H54 (cell line): Measurements from ENCODE around the gene CD200R1L.
A peak's percentile ranks its signal among the peaks of the same experiment; 100 is the strongest.

ENCODE experiments used
- DNase-seq: peaks from one replicate; pipeline ENCODE4 v3.0.0; 2011; ENCODE audit warnings: low spot score, mixed read lengths; ENCODE audit not compliant: insufficient read length
- FAIRE-seq: peaks from 3 replicates; lab custom pipeline; 2011; peaks lifted over from hg19 to GRCh38; lab: Jason Lieb, UNC
- POLR2A ChIP-seq: IDR thresholded peaks from 2 replicates; pipeline ENCODE4 v1.6.1; 2011; ENCODE audit warnings: low read depth, mild to moderate bottlenecking, low read length

CD200R1L gene

DNA sequence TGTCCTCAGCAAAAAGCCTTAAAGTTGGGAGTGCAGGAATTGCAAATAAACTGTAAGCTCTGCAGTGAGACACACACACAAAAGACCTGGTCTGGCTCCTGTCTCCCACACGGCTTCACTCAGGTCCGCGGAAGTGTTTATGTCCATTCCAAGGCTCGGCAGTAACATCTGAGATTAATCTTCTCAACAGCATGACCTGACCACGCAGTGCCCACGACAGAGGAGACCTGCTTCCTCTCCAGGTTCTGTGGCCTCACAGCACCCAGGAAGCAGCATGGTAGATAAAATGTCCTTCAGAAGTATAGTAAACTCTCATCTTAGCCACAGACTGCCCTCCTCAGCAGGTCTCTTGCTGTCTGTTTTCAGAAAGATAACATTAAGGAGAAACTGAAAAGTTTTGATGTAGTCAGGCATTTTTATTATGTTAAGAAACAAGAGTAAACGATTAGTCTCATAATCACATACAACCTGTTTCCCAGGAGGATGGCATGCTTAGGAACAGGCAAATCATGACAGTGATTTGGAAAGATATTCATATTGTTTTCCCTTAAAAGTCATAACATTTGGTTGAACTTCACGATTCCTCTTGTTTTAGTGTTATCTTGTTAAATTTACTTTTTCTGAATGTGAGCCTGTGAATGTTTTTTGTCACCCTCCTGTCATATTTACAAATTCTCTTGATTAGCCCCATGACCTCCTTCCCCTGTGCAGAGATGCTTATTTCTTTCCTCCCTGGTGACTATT, 34.6 kb downstream of the CD200R1L start:
- FAIRE-seq (no peak), DNase-seq (no peak)
- TF ChIP-seq POLR2A, result no peak

DNA sequence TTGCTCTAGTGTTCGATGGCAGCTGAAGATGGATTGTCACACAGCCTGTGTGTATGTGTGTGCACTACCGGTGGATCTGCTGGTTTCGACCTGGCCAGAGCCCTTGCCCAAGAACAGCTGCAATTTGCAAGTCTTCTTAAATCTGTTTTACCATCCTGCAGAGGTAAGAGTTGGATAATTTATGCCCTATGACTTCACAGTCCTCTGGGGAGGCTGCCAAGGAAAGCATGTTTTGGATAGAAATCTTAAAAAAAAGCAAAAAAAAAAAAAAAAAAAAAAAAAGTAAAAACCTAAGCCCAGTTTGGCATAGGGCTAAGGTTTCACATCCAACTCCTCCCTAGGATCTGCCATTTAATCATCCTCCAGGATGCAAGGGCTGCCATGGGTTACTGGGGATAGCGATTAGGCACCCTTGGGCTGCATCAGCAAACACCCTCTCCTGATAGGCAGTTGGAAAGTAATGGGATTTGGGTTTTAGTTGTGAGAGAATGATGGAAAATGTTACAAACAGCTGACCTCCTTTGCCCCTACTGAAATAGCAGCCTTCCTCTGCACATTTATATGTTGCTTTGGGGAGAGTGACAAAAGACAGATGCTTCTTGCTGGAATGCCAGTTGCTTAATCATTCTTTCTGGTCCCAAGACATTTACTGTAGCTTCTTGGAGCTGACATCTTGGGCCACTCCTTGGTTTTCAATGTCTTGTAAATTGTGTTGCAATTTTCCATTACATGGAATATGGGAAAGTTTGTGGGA, 35.4 kb downstream of the CD200R1L start:
- DNase-seq (no peak), FAIRE-seq (peak; percentile 55)
- TF ChIP-seq POLR2A, result no peak

DNA sequence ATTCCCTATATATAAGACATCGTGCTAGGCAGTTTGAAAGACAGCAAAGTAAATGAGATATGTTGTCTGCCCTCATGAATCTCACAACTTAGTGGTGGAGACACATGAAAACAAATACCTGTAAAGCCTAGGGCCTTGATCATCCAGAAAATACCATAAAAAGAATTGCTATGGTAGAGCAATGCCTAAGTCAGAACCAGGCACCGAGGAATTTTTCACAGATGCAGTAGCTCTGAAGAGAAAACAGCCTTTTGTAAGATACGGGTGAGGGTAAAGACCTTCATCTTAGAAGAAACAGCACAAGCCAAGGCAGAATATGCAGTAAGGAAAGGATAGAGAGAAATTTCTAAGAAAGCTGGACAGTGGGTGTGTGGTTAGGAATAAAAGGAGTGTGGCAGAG, 36.1 kb downstream of the CD200R1L start:
- FAIRE-seq, result no peak
- DNase-seq, result no peak
- TF ChIP-seq POLR2A, result no peak

DNA sequence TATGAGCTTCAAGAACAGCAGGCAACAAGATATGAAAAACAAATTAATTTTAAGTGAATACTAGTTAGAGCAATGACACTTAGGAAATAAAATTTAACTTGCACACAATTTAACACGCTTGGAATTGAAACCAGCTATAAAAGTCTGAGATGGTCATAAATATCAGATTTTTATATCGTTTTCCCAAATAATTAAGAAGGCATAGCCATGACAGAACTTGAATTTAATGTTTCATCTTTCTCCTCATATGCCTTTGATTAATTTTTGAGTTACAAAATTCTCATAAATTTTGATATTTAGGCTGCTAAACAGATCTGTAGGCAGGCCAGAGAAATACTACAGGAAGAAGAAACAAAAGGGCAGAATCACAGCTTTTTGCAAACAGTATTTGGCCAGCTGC, 38.5 kb downstream of the CD200R1L start:
- no peak for TF ChIP-seq POLR2A
- no peak for DNase-seq
- FAIRE-seq, result no peak

DNA sequence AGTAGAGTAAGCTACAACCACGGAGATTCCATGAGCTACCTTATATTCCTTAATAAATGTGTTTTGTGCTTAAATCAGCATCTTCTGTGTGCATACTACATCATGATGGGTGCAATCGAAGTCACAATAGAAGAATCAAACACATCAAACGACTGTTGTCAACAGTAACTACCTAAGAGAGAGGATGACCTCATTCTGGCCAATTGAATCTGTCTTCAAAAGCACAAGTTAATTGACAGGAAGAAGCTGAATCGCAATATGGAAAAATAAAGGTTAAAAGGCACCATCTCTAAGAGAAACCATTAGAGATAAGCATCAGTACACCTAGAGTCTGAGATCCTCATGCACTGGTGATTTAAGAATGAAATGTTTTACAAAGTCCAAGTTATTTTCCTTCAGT, 39.0 kb downstream of the CD200R1L start:
- no peak for TF ChIP-seq POLR2A
- no peak for DNase-seq
- no peak for FAIRE-seq

DNA sequence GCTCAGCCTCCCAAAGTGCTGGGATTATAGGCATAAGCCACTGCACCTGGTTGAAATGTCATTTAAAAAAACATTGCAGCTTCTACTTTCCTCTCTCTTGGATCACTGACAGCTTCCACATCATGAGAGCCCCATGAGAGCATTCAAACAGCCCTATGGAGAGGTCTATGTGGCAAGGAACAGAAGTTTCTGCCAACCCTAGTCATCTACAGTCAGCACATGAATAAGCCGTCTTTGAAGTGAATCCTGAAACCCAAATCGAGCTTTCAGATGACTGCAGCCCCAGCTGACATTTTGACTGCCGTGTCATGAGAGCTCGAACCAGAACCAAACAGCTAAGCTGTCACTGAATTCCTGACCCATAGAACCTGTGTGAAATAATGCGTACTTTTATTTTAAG, 39.8 kb downstream of the CD200R1L start:
- no peak for FAIRE-seq
- no peak for TF ChIP-seq POLR2A

DNA sequence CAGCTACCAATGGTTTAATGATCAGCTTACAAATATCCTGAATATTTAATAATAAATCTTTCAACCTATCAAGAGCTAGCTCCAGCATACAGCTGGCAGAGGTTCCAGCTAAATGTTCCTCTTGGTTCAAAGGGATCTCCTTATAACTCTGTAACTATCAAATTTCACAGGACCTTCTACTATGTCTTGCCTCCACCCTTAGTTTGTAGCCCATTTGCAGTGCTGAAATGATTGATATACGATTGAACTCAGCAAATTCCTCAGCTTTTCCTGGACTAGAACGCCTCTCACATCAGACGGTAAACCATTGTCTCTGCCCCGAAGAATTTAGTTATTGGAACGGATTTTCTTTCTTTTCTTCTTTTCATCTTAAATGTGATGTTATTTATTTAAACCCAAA, 41.5 kb downstream of the CD200R1L start:
- TF ChIP-seq POLR2A, result no peak
- FAIRE-seq (no peak), DNase-seq (no peak)

More for the DNA sequence above, 39.8 kb downstream of the CD200R1L start:
- no peak for DNase-seq

DNA sequence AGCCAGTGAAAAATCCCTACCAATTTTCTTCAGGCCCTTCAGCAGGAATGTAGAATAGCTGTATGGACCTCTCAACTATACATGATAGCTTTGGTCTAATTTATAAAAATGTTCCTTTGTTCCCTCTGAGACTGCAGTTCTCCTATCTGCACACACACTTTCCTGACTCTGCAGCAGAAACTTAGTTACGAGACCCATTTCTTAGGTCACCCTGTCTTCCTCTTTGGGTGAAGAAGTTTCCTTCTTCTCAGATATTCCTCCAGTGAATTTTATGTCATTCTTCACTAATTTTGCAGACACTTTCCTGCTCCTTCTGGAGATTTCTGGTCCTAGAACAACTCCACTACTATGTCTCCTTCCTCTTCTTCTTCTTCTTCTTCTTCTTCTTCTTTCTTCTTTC, 42.6 kb downstream of the CD200R1L start:
- no peak for TF ChIP-seq POLR2A
- no peak for DNase-seq
- no peak for FAIRE-seq

DNA sequence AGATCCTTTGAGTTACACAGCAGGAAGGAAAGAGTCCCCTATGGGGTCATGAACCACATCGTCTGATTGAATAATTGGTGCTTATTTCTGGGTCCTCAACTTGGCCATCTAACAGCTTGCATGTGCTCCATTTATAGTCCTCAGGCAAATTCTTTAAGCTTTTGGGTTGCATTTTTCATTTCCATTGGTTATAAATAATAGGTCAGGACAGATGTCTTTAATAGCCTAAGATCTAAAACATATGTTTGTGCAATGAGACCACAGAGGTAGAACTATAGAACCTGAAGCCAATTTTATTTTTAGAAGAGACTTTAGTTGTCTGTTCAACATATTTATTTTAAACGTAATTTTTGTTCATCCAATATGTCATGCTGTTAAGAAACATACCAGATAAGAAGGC, 43.2 kb downstream of the CD200R1L start:
- no peak for TF ChIP-seq POLR2A
- no peak for DNase-seq
- FAIRE-seq, result no peak

DNA sequence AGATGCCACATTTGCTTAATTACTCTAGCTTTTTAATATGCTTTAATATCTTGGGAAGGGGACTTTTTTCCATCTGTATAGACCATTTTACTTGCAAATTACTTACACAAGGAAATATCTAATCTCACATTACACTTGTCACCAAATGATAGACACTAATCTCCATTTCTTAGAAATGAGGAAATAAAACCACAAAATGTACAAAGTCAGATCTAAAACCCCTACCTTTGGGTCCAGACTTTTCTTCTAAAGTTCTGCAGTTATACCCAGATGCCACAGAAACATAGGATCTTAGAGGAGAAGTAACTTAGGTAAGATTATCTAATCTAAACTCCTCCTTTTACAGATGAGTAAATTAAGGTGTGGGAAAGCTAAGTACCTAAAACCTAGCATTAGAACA, 44.3 kb downstream of the CD200R1L start:
- DNase-seq (no peak), FAIRE-seq (no peak)
- TF ChIP-seq POLR2A, result no peak

DNA sequence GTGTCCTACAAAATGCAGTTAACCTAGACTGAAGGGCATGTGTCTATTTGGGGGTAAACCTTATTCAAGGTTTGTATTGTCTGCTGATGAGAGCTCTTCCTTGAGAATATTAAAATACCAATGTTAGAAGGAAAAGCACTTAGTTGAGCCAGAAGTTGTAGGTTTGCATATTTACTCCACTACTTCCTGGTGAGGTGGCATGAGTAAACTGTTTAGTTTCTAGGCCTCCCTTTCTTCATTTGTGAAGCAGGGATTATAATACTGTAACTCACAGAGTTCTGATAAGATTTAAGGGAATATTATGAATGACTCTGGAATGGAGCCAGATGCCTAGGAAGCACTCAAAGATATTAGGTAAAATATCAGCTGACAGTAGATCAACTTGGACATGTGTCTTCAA, 46.7 kb downstream of the CD200R1L start:
- no peak for FAIRE-seq
- no peak for DNase-seq
- no peak for TF ChIP-seq POLR2A

DNA sequence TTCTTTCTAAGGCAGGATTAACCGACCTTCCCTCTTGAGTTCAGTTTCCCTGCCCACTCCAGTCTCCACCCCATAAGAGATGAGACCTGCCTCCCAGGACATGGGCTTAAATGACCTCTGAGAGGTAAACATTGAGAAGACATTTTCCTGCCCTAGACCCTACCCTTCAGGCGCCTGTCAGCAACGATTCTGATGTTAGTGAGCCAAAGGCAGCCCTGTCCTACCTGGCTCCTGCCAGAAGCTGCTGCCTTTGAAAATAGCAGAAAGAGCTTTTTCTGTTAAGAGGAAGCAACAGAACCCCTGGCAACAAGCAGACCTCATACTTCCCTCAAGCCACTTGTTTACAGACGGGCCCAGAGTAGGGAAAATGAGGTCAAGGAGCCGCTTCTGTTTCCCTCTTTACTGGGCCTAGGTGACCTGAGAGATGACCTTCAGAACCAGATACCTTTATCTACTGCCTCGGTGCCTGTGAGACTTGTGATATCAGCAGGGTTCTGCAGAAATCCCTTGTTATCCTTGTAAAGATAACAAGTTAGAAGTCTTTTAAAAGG, 52.0 kb downstream of the CD200R1L start:
- DNase-seq (no peak), FAIRE-seq (no peak)
- no peak for TF ChIP-seq POLR2A

DNA sequence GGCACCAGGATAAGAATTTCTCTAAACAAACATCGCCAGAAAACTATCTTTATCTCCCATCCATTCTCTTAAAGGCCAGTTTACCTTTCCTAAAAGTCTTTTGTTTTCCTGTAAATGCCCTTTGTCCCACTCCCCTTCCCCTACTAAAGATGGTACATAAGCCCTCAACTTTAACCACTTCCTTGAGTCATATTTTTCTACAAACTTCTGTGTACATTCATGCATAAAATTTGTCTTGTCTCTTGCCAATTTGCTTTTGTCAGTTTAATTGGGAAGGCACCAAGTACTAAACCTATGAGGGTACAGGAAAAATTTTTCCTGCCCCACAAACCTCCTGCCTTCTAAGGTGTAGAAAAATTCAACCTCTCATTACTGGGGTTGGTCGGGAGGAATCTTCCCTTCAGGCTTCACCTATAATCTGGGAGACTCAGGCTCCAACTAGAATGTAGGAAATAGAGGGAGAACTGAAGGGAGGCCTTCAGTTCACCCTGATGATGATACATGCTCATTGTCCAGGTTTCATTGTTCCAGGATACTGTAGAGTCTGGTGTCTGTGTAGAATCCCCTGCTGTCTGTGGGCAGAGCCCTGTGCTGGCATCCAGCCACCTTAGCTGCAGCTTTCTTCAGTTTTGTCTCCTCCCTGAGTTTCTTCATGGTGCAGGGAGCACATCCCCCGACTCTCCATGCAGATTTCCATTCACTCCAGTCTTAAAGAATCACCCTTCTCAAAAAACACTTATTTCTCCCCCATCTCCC, 53.2 kb downstream of the CD200R1L start:
- no peak for DNase-seq
- peak; percentile 68 for FAIRE-seq
- TF ChIP-seq POLR2A, result no peak

DNA sequence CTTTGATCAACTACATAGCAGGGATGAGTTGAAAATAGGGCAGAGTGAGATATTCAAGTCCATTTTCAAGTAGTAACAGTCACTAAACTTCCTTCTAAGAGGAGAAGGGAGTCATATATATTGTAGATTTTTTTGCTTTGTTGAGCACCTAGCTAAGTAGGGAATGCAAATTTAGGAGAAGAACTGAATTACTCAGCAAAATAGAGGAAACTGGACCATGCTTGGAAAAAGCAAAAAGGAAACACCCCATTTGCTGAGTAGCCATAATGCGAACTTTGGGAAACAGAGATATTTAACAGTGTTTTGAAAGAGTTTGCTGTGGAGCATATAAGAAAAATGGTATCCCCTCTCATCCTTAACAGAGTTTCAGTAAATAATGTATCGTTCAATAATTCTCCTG, 54.9 kb downstream of the CD200R1L start:
- TF ChIP-seq POLR2A, result no peak
- DNase-seq (no peak), FAIRE-seq (no peak)
